SKM-1 treated with dmso at 0.1 percent for 144 hours (cell line): ENCODE results near the gene AGR3.

ENCODE experiments used
- DNase-seq: peaks from one replicate; lab custom pipeline; 2025; ENCODE audit not compliant: unreplicated experiment; lab: John Stamatoyannopoulos, UW

The AGR3 gene

DNA sequence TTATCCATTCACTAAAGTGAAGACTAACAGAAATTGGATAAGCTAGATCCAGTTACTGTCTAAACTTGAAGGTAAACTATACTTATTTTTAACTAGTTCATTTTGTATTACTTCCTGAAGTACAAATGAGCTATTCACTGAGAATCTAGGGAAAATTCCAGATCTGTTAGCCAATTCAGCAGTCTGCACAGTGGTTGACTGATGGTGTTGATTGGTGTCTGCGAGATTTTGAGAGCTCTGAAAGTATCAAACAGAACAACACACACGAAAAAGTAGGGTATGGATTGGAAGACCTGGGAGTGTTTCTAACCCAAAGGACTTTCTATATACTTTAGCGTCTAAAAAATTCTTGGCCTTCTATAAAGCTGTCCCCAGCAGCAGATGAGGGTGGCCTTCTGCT is 43.4 kb downstream of the AGR3 start:
- no peak for DNase-seq

DNA sequence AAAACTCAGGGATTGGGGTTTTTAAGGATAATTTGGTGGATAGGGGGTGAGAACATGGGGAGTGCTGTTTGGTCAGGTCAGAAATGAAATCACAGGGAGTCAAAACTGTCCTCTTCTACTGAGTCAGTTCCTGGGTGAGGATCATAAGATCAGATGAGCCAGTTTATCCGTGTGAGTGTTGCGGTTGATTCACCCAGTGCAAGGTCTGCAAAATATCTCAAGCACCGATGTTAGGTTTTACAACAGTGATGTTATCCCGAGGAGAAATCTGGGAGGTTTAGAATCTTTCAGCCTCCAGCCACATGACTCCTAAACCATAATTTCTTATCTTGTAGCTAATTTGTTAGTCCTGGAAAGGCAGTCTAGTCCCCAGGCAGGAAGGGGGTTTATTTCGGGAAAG is 45.3 kb downstream of the AGR3 start:
- DNase-seq = no peak

DNA sequence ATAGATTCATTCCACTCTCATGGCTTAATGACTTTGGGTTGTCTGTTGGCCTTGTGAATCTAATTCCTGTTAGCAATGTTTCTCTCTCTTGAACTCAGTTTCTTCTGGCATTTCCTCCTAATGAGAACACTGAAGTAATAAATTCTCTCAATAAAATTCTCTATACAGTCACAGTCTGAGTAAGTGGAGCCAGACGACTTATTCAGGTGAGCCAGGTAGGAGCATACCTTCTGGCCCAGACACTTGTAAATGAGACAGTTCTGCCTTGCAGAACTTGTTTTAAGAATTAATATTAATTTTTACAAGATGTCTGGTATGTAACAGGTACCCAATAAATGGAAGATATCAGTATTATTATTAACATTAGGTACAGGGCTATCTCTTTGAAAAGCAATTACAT is 48.4 kb downstream of the AGR3 start:
- no peak for DNase-seq

- no peak for DNase-seq
Observed at GRCh38 chr7:16826060-16826459, 55.7 kb downstream of the AGR3 start.

- DNase-seq = no peak
Observed at GRCh38 chr7:16822029-16822428, 59.8 kb downstream of the AGR3 start.

- no peak for DNase-seq
Observed at GRCh38 chr7:16818732-16819131, 63.1 kb downstream of the AGR3 start.

- DNase-seq = no peak
Observed at GRCh38 chr7:16817536-16817935, 64.2 kb downstream of the AGR3 start.

DNA sequence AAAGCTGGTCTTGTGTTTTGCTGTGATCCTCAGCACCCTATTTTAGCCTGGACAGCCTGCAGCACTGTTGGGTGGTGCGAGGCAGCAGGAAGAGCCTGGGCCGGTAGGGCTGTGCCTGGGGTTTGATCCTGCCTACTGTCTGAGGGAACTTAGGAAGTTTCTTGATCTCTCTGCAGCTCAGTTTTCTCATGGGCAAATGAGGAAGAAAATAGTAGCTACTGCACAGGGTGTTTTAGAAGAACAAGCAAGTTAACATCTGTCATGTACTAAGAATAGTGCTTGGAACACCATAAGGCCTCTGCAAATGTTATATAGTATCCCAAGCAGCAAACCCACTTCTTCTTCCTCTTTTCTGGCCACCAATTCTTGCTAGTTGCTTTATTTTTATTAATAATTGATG is 65.0 kb downstream of the AGR3 start:
- peak; percentile 84 for DNase-seq

- no peak for DNase-seq
Observed at GRCh38 chr7:16815001-16815400, 66.8 kb downstream of the AGR3 start.

DNA sequence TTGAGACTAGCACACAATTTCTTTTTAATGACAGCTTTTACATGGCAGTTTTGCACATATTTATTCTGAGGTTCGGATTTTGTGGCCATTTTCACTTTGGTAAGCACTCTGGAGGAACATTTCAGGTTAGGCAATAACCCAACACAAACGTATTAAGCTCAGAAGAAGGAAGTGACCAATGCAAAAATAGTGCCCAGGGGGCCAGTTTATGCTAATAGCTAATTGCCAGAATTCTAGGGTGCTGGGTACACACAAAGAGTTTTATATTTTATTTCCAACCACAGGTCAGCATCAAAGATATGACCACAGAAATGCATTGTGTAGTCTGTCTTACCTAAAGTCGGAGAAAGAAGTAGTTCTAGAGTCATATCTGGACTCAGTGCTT is 68.6 kb downstream of the AGR3 start:
- DNase-seq = peak; percentile 66

DNA sequence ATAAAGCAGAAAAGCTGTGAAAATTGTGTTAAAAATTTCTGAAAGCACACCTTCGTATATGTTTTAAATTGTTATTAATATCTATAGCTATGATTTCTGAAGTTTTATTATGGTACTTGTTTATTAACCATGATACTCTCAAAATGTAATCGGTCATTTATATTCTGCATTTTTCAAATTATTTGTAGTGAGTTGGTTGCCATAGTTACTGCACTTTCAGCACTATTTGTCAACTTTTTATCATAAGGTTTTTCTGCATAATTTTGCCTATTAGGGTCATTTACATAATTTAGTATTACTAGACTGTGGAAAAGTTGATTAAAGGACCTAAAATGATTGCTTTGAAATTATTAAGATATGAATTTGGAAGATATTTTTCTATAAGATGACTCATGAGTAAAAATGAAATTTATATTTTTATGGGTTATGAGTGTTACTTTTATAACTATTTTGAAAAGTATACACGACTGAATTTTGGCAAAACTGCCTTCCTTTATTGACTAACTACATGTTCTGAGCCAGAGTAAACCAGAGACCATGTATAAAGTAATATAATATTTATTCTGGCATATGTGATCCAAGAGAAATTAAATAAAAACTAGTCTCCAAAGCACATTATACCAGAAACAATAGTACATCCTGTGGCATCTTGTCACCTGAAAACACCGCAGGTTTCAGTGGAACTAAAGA is 69.1 kb downstream of the AGR3 start:
- DNase-seq = no peak

DNA sequence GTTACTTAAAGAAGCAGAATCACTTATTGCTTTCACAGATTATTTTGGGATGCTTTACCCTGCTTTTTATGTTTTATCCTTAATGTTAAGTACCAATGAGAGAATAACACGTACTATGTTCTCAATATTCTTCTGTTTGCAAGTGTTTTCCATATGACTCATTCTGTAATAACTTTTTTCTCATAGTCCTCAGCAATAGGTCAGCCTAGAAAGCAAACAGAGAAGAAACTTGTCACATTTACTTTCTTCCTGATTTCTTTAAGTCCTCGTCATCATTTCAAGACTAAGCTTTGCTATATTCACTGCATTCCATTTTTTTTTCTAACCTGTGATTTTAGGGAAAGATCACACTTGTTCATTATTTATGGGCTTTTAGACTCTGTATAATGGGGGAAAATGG is 70.2 kb downstream of the AGR3 start:
- no peak for DNase-seq

- no peak for DNase-seq
Observed at GRCh38 chr7:16810573-16810972, 71.2 kb downstream of the AGR3 start.

- DNase-seq = no peak
Observed at GRCh38 chr7:16810112-16810511, 71.7 kb downstream of the AGR3 start.
